ENCODE results near the gene EXOSC3. TPM values are rescaled to one million over a fixed set of nuclear protein-coding genes. Genes with fewer than 3 reads are reported as not detected.

The EXOSC3 gene
- total and polyA plus RNA-seq, 11 donors, result 9.6 to 24.0 (median 14.0) TPM

GRCh38 chr9:37745970-37746369, 38.9 kb downstream of the EXOSC3 start:
- H3K36me3 ChIP-seq, result no peaks in the 10 kb centered on the region
- WGBS, 4 donors, result 69 to 94% (median 84%) methylated on average over 2 to 8 of the region's 8 CpGs

GRCh38 chr9:37740631-37741328, 44.1 kb downstream of the EXOSC3 start:
- Histone ChIP-seq H3K4me3 (no peak overlapping the region), H3K4me1 (no peaks in the 10 kb centered on the region), H3K36me3 (no peaks in the 10 kb centered on the region), H3K27ac (no peak overlapping the region), H3K9me3 (no peaks in the 10 kb centered on the region), H3K27me3 (no peaks in the 10 kb centered on the region)
- no peak for ATAC-seq
- no peak for TF ChIP-seq POLR2A (IDR thresholded peaks at IDR 0.05)
- no peak for TF ChIP-seq CTCF (IDR thresholded peaks at IDR 0.05)
- DNase-seq, result no peak
- intact Hi-C loops (cut with DNase I), result loop anchor here in 6 of 10 donors (10.0 kb wide), 7 partner anchors 146 to 664 kb away; partner anchors contain the start of genes TOMM5 (in 2 of the 6) and POLR1E (in 1 of the 6)
- WGBS, 4 donors, result 73 to 78% (median 75%) methylated on average over 10 to 15 of the region's 15 CpGs

More at GRCh38 chr9:37745970-37746369, 38.9 kb downstream of the EXOSC3 start:
- Histone ChIP-seq H3K27ac (no peak overlapping the region), H3K9me3 (no peaks in the 10 kb centered on the region), H3K4me1 (no peaks in the 10 kb centered on the region), H3K4me3 (no peak overlapping the region), H3K27me3 (no peaks in the 10 kb centered on the region)
- DNase-seq, result no peak
- intact Hi-C loops (cut with DNase I), result loop anchor here in 6 of 10 donors (5.0 to 10.0 kb wide), 12 partner anchors 61 to 659 kb away; partner anchors contain the start of genes TOMM5 (in 2 of the 6) and POLR1E (in 1 of the 6)
- TF ChIP-seq POLR2A (IDR thresholded peaks at IDR 0.05) (no peak), CTCF (IDR thresholded peaks at IDR 0.05) (no peak)
- ATAC-seq, result no peak

GRCh38 chr9:37740128-37740527, 44.7 kb downstream of the EXOSC3 start:
- 90 to 95% (median 93%) methylated on average over 14 to 16 of the region's 16 CpGs; no CpG with 5 or more reads in 1 of the 4 donors for WGBS, 4 donors
- no peak for ATAC-seq

More at GRCh38 chr9:37740128-37740527, 44.7 kb downstream of the EXOSC3 start:
- Histone ChIP-seq H3K27ac (no peak overlapping the region), H3K9me3 (no peaks in the 10 kb centered on the region), H3K36me3 (no peaks in the 10 kb centered on the region), H3K4me1 (no peaks in the 10 kb centered on the region), H3K27me3 (no peaks in the 10 kb centered on the region), H3K4me3 (no peak overlapping the region)
- intact Hi-C loops (cut with DNase I), result loop anchor here in 6 of 10 donors (10.0 kb wide), 7 partner anchors 145 to 665 kb away; partner anchors contain the start of genes TOMM5 (in 2 of the 6) and POLR1E (in 1 of the 6)
- DNase-seq, result no peak
- TF ChIP-seq POLR2A (IDR thresholded peaks at IDR 0.05), result no peak
- TF ChIP-seq CTCF (IDR thresholded peaks at IDR 0.05), result no peak

Data from heart left ventricle (tissue), 16 donors.